ENCODE results near the gene ZBTB46.

ZBTB46 gene

GRCh38 chr20:63703976-63704748 is 126.9 kb downstream of the ZBTB46 start:
- no peak overlapping the region for H3K4me3 ChIP-seq (ENCODE audit: low read depth, low read length)
- TF ChIP-seq CTCF (IDR thresholded peaks at IDR 0.05; ENCODE audit: low read depth, low read length), result no peak
- in situ Hi-C loops (cut with HindIII; ENCODE audit: low sequenced_read_pairs), result no loop called here
- DNase-seq (ENCODE audit: low read depth, low spot score), result no peak

GRCh38 chr20:63703471-63703975 is 127.5 kb downstream of the ZBTB46 start:
- DNase-seq (ENCODE audit: low read depth, low spot score), result no peak
- H3K4me3 ChIP-seq (ENCODE audit: low read depth, low read length), result no peak overlapping the region
- TF ChIP-seq CTCF (IDR thresholded peaks at IDR 0.05; ENCODE audit: low read depth, low read length), result no peak
- in situ Hi-C loops (cut with HindIII; ENCODE audit: low sequenced_read_pairs), result no loop called here

DNA sequence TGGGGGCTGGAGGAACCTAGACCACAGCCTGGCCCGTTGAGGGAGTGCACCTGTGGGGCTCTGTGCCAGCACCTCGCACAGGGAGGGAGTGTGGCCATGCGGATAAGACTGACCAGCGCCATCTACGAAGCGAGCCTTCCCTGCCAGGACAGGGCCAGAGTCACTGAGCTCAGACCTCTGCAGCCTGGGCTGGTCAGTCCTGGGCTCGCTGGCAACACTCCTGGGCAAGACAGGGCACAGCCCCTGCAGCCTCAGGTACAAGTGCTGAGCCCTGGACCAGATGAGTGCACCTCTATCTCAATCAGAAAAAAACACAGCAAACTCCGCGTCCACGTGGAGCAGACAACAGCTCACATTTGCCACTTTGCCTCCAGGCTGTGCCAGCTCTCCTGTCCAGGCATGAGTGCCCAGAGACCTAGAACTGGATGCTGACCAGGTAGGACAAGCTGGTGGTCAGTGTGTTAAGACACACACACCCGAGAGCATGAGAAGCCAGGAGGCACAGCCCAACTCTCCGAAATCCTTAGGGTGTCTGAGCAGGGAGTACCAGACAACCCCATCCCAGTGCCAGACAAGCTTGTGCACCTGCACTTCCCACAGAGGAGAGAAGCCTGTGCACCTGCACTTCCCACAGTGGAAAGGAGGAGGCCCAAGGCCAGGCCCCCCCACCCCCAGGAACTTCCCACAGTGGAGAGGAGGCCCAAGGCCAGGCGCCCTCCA is 128.2 kb downstream of the ZBTB46 start:
- TF ChIP-seq CTCF (IDR thresholded peaks at IDR 0.05; ENCODE audit: low read depth, low read length), result no peak

GRCh38 chr20:63702036-63702665 is 128.9 kb downstream of the ZBTB46 start:
- no peak for DNase-seq (ENCODE audit: low read depth, low spot score)
- in situ Hi-C loops (cut with HindIII; ENCODE audit: low sequenced_read_pairs), result no loop called here
- TF ChIP-seq CTCF (IDR thresholded peaks at IDR 0.05; ENCODE audit: low read depth, low read length), result no peak
- no peak overlapping the region for H3K4me3 ChIP-seq (ENCODE audit: low read depth, low read length)

More for the DNA sequence above, 128.2 kb downstream of the ZBTB46 start:
- in situ Hi-C loops (cut with HindIII; ENCODE audit: low sequenced_read_pairs), result no loop called here
- no peak overlapping the region for H3K4me3 ChIP-seq (ENCODE audit: low read depth, low read length)
- no peak for DNase-seq (ENCODE audit: low read depth, low spot score)

DNA sequence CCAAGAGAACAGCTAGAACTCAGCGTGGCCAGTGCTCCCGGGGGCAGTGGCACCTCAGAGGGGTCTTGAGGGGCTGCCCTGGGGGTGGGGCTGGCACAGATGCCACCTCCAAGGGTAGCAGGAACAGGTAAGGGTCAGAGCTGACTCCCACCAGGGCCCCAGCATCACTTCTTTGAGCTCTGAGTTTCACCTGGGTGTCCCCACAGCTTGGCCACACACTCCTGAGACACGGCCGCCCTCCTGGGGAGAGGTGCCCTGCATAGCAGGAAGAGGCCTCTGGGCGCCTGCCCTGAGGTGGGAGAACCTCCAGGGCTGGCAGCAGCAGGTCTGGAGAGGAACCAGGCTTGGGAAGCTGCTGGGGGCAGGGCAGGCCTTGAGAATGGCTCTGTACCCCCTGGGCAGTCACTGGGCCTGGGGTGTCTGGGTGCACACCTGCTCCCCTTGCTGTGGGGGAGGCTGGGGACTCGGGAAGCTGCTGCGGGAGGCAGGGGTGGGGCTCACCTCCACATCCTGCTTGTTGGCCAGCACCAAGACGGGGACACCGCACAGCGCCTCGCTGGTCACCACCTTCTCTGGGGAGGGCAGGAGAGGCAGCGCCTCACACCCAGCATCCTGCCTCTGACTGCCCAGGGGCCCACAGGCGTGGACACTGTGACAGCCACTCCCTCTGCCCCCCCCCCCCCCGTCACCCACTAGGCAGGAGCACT is 129.6 kb downstream of the ZBTB46 start:
- in situ Hi-C loops (cut with HindIII; ENCODE audit: low sequenced_read_pairs), result no loop called here
- H3K4me3 ChIP-seq (ENCODE audit: low read depth, low read length), result no peak overlapping the region
- DNase-seq (ENCODE audit: low read depth, low spot score), result no peak
- TF ChIP-seq CTCF (IDR thresholded peaks at IDR 0.05; ENCODE audit: low read depth, low read length), result no peak

GRCh38 chr20:63701051-63701328 is 130.1 kb downstream of the ZBTB46 start:
- in situ Hi-C loops (cut with HindIII; ENCODE audit: low sequenced_read_pairs), result no loop called here
- H3K4me3 ChIP-seq (ENCODE audit: low read depth, low read length), result no peak overlapping the region
- no peak for TF ChIP-seq CTCF (IDR thresholded peaks at IDR 0.05; ENCODE audit: low read depth, low read length)
- DNase-seq (ENCODE audit: low read depth, low spot score), result no peak
